GM21381 (cell line): Measurements from ENCODE around the gene ORMDL3.
"Not testable (repeated sequence)": the region's sequence is repeated elsewhere in the genome, so short reads cannot be mapped to it uniquely, and the experiment has no call there.

Source experiments
- ATAC-seq: cut with Tn5 transposase; IDR thresholded peaks from one replicate; pipeline ENCODE4 v1.9.1; 2021; ENCODE audit warnings: mild to moderate bottlenecking, moderate library complexity; ENCODE audit not compliant: unreplicated experiment

Gene ORMDL3

GRCh38 chr17:39925282-39926134 lies 1.9 kb downstream of the ORMDL3 start:
- ATAC-seq = no peak

DNA sequence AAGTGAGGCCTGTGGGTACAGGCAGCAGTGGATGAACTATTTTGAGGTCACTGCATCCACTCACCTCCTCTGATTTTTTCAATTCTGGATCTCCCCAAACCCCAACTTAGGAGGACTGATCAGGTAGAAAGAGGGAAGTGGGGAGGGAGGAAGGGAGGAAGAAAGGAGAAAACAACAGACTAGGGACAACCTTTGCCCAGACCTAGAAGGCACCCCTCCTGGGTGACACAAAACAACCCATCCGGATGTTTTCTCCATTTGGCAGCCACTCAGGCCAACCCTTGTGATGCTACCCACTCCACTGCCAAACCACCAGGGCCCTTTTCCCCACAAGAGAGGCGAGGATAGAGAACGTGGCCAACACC lies 2.7 kb downstream of the ORMDL3 start:
- no peak for ATAC-seq

GRCh38 chr17:39923836-39924690 lies 3.3 kb downstream of the ORMDL3 start:
- ATAC-seq = no peak

GRCh38 chr17:39923230-39923629 lies 4.2 kb downstream of the ORMDL3 start:
- no peak for ATAC-seq

- ATAC-seq = no peak
These were observed 5.4 kb downstream of the ORMDL3 start for GRCh38 chr17:39922006-39922405.

DNA sequence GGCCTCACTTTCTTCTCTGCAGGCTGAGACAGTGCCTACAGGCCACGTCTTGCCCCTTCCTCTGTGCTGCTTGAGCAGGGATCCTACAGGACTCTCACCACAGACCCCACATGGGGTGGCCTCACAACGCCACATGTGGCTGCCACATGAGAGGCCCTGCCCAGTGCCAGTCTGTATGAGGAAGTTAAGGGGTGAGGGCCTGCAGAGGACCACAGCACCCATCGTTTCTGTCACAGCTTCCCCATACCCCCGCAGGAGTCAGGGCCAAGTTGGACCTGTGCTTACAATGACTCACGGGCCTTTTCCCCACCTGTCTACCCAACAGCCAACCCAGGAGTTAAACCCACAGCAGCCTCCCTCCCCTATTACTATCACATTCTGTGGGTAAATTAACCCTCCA lies 6.1 kb downstream of the ORMDL3 start:
- ATAC-seq = no peak

- ATAC-seq = no peak
These were observed 6.9 kb downstream of the ORMDL3 start for GRCh38 chr17:39920218-39921210.

GRCh38 chr17:39919087-39919683 lies 8.2 kb downstream of the ORMDL3 start:
- ATAC-seq = no peak

DNA sequence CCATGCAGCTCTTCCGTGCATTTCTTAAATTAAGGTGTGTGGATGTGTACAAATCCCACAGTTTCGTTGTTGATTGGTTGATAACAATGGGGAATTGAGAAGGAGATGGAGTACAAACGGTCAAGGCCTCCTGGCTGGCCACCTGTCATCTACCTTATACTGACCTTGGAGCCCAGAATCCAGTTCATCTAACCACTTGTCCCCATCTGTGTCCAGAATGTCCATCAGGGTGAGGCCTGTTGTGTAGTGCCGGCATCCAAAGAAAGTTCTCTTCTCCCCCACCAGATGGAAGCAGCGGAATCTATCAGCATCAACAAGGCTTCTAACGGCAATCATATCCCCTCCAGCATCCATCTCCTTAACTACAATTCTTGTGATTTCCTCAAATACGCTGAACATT lies 10.5 kb downstream of the ORMDL3 start:
- ATAC-seq = no peak

DNA sequence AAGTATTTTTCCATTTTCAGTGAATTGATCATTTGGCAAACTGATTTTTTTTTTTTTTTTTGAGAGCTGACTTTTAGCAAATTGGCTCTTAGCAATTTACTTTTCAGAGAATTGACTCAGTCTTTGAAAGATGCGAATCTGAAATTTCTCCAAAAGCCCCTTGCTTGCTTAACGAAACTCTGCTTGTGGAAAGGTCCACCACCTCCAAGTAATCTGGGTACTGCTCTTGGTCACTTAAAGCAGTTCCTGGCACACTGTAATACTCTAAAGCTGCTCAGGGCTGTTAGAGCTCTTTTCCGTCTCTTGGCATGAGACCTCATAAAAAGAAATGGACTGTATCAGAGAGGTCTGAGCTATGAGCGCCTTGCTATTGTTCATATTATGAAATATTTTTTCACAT lies 11.8 kb downstream of the ORMDL3 start:
- ATAC-seq = no peak

DNA sequence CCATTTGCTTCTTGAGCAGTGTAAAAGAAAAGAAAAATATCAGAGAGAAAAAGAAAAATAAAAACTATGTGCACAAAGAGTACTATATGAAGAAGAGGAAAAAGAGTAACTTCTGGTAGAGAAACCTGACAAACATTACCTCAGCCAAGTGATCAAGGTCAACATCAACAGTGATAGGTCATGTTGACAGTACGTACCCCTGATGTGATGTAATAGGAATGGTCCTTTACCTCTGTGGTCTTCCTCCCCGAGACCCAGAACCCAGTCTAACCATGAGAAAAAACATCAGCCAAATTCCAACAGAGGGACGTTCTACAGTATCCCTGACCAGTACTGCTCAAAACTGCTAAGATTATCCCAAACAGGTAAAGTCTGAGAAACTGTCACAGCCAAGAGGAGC lies 13.4 kb downstream of the ORMDL3 start:
- ATAC-seq = no peak

DNA sequence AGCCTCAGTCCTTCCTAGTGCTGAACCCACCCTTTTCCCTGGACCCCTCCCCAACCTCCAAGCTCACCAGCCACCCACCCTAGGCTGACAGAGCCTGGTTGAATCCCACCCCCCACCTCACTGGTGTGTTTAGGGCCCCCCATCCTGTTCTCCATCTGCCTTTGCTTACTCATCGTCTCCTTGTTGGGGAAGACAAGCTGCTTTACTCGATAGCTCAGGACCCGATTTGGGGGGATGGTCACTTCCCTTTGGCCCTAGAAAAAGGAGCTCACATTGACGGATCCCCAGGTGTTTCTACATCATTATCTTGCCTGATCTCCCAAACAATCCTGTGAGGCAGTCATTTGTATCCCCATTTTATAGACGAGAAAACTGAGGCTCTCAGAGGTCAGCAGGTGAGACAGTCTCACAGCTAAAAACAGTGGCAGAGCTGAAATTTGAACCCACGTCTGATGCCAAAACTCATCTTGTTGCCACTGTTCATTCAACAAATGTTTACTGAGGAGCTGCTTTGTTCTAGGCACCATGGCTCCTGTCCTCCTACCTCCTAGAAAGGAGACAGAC lies 18.5 kb downstream of the ORMDL3 start:
- no peak for ATAC-seq

GRCh38 chr17:39904990-39905288 lies 22.5 kb downstream of the ORMDL3 start:
- no peak for ATAC-seq

DNA sequence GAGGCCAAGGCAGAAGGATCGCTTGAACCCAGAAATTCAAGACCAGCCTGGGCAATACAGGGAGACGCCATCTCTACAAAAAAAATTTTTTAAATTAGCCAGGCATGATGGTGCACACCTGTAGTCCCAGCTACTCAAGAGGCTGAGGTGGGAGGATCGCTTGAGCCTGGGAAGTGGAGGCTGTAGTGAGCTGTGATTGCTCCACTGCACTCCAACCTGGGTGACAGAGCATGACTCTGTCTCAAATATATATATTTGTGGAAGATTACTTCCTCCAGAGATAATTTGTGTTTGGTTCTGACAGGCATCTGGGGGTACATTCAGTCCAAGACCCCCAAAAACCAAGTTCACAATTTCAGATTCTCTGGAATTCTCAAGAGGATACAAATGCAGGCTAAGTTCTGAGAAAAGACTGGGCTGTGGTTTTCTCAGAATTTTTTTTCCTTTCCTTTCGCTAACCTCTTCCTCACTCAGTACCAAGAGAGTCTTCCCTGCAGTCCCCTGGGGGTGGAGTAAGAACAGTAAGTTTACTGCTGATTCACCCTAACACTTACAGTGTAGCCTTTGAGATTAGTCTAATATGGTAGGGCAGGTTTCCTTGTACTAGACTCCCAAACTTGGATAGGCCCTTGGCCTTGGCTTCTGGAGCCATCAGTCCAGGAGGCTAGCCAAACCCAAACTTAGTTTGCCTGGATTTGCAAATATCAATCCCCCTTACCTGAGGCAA lies 24.1 kb downstream of the ORMDL3 start:
- ATAC-seq = no peak

- not testable (repeated sequence) for ATAC-seq
These were observed 25.4 kb downstream of the ORMDL3 start for GRCh38 chr17:39902027-39902426.

GRCh38 chr17:39899215-39899614 lies 28.2 kb downstream of the ORMDL3 start:
- no peak for ATAC-seq

DNA sequence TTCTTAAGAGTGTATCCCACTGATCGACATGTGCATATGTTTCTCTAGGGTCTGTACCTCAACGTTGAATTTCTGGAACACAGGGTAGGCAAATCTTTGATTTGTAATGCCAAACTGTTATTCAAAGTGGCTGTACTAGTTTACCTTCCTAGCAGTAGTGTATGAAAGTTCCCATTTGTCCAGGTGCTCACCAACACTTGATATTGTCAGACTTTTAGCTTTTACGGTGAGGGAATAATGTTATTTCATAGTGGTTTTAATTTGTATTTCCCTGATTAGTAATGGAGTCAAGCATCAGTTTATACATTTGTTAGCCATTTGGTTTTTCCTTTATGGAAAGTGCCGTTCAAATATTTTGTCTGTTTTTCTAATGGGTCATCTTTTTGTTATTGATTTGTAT lies 29.3 kb downstream of the ORMDL3 start:
- no peak for ATAC-seq

DNA sequence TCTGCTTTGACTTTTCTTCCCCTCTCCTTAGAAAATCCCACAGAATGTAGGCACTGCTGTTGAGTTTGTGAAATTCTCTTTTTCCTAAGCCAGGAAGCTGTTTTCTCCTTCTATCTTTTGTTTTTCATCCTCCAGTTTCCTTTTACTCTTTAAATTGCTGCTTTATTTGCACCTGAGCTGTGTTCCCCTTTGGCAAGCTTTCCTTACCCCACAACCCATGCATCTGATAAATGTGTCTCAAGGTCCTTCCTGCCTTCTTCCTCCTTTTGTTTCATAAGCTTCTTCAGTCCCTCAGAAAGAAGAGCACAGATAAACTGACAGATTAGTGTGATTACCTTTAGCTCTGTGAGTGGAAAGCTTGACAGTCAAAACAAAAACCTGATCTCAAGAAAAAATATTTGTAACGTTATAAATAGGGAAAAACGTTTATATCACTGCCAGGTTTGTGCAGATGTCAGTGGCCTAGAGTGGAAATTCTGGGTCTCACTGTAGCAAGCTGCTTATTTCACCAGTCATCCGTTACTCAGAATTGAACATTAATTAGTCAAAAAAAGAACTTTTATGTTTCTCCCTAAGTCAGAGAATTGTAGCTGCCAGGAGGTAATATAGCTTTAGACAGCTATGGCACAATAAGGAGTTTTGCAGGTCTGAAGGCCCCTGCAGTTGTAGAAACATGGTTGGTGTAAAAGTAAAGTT lies 32.6 kb downstream of the ORMDL3 start:
- ATAC-seq = no peak

GRCh38 chr17:39889200-39889599 lies 38.2 kb downstream of the ORMDL3 start:
- ATAC-seq = no peak
